GM19395 (cell line): ENCODE measurements around the gene CDH15.
"Not testable (repeated sequence)": the region's sequence is repeated elsewhere in the genome, so short reads cannot be mapped to it uniquely, and the experiment has no call there.

Experiments used
- ATAC-seq: cut with Tn5 transposase; IDR thresholded peaks from one replicate; pipeline ENCODE4 v1.9.1; 2021; ENCODE audit warnings: mild to moderate bottlenecking, moderate library complexity; ENCODE audit not compliant: unreplicated experiment

Gene CDH15

DNA sequence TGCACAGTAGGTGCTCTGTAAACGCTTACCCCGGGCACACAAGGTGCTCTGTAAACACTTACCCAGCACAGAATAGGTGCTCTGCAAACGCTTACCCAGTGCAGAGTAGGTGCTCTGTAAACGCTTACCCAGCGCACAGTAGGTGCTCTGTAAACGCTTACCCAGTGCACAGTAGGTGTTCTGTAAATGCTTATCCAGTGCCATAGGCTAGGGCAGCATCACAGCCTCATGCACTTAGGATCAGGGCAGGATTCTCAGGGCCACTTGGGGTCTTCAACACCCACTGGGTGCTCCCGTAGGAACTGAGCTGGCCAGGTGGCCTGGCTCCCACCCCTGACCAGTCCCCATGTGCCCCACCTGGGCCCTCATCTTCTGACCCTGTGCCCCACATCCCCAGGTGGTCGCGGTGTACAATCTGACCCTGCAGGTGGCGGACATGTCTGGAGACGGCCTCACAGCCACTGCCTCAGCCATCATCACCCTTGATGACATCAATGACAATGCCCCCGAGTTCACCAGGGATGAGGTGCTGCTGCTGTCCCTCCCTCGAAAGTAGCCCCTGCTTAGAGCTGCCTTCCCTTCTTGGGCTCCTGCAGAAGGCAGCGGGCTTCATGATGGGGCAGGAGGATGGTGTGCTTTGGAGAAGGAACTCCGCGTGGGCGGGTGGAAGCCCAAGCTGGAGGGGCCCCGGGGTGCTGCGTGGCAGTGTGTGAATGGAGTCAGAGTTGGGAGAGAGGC lies 15.7 kb downstream of the CDH15 start:
- ATAC-seq = no peak

DNA sequence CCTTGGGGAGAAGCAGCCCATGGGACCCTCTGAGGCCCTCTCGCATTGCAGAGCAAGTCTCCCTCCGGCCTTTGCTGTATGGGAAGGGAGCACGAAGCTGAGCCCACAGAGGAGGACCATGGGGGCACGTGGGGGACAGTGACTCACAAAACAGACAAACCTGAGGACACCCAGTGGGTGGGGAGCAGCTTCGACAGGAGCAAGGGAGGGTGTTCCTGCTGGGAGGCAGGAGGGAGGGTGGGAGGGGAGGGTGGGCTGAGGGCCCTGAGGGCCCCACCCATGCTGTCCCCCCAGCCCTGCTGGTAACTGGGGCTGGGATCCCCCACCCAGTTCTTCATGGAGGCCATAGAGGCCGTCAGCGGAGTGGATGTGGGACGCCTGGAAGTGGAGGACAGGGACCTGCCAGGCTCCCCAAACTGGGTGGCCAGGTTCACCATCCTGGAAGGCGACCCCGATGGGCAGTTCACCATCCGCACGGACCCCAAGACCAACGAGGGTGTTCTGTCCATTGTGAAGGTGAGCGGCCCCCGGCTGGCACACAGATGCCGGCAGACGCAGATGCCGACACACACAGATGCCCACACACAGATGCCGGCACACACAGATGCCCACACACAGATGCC lies 16.3 kb downstream of the CDH15 start:
- no peak for ATAC-seq

DNA sequence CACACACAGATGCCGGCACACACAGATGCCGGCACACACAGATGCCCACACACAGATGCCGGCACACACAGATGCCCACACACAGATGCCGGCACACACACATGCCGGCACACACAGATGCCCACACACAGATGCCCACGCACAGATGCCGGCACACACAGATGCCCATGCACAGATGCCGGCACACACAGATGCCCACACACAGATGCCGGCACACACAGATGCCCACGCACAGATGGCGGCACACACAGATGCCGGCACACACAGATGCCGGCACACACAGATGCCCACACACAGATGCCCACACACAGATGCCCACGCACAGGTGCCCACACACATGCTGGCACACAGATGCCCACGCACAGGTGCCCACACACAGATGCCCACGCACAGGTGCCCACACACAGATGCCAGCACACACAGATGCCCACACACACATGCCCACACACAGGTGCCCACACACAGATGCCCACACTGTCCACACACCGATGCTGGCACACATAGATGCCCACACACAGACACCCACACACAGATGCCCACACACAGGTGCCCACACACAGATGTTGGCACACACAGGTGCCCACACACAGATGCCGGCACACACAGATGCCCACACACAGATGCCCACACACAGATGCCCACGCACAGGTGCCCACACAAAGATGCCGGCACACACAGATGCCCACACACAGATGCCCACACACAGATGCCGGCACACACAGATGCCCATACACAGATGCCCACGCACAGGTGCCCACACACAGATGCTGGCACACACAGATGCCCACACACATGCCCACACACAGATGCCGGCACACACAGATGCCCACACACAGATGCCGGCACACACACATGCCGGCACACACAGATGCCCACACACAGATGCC lies 17.2 kb downstream of the CDH15 start:
- not testable (repeated sequence) for ATAC-seq

DNA sequence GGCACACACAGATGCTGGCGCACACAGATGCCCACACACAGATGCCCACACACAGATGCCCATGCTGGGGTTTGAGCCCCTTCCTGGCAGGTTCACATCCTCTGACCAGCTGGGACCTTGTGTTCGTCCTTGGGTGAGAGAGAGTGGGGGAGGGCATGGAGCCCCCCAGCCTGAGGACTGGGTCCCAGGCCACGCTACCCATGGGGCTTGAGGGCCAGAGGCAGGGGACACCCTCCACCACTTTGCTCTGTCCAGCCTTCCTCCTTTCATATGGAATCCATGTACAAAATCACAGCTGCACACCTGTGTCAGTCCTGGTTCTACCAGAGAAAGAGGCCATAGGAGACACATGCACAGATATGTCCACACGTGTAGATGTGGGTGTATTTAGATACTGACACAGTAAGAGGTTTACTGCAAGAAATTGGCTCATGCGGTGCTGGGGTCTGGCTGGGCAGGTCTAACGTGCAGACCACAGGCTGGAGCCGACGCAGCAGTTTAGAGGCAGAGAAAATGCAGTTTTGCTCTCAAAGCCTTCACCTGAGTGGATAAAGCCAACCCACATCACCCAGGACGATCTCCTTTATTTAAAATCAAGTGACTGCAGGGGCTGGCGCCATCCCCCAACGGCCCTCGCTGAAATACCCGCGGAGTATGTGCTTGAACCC lies 17.9 kb downstream of the CDH15 start:
- ATAC-seq = no peak

DNA sequence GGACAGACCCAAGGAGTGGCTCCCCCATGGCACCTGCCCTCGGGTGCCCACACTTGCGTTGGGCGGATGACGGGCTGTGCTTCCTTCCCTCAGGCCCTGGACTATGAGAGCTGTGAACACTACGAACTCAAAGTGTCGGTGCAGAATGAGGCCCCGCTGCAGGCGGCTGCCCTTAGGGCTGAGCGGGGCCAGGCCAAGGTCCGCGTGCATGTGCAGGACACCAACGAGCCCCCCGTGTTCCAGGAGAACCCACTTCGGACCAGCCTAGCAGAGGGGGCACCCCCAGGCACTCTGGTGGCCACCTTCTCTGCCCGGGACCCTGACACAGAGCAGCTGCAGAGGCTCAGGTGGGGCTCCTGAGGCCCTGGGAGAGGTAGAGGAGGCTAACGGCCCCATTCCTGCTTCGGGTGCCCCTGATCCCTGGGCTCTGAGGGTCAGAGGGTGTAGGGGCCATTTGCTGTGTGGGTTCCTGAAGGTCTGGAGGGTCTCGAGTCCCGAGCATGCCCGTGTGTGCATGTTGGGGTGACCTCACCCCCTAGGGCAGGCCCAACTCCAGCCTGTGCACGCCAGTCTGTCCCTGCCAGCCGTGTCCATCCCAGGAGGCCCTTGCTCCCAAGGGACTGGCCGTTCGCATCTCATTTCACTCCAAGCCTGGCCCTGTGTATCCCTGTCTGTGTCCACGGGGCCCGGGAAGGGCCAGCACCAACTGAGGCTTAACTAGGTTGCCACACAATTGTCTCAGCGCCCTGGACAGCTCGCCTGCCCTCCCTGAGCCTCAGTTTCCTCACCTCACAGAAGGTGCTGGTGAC lies 18.8 kb downstream of the CDH15 start:
- ATAC-seq = no peak

DNA sequence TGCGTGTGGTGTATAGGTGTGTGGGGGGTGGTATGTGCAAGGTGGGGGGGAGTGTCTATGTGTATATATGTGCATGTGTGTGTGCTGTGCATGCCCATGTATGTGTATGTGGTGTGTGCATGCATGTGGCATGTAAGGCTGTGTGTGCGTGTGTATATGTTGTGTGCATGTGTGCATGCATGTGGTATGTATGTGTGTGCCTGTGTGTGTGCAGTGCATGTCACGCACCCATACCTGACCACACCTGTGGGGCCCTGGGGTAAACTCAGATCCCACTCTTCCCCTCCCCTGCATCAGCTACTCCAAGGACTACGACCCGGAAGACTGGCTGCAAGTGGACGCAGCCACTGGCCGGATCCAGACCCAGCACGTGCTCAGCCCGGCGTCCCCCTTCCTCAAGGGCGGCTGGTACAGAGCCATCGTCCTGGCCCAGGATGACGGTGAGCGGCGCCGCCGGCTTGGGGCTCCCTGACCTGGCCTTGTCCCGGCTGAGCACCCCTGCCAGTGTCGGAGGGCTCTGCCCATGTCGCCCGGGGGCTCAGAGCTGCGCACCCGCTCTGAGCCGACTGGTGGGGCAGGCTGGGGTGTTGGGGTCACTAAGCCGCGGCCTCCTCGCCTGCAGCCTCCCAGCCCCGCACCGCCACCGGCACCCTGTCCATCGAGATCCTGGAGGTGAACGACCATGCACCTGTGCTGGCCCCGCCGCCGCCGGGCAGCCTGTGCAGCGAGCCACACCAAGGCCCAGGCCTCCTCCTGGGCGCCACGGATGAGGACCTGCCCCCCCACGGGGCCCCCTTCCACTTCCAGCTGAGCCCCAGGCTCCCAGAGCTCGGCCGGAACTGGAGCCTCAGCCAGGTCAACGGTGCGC lies 19.7 kb downstream of the CDH15 start:
- ATAC-seq = no peak

DNA sequence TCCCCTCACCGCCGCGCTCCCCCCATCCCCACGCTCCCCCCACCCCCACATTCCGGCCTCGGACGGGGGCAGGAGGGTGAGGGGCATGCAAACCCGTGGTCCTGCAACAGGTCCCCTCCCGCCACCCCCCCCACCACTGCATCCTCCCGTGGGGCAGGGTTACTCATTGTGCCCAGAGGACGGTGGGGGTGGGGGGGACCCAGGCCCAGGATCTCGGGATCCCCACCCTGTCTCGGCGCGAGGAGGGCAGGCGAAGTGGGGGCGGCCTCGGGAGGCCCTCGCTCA lies 20.3 kb downstream of the CDH15 start:
- ATAC-seq = no peak

DNA sequence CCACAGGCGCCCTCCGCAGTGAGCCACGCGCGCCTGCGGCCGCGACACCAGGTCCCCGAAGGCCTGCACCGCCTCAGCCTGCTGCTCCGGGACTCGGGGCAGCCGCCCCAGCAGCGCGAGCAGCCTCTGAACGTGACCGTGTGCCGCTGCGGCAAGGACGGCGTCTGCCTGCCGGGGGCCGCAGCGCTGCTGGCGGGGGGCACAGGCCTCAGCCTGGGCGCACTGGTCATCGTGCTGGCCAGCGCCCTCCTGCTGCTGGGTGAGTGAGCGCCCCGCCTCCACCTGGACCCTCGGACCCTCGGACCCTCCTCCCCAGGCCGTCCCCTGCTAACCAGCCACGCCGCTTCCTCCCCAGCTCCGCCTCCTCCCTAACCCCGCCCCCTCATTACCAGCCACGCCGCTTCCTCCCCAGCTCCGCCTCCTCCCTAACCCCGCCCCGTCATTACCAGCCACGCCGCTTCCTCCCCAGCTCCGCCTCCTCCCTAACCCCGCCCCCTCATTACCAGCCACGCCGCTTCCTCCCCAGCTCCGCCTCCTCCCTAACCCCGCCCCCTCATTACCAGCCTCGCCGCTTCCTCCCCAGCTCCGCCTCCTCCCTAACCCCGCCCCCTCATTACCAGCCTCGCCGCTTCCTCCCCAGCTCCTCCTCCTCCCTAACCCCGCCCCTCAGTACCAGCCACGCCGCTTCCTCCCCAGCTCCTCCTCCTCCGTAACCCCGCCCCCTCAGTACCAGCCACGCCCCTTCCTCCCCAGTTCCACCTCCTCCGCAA lies 20.8 kb downstream of the CDH15 start:
- ATAC-seq = not testable (repeated sequence)

DNA sequence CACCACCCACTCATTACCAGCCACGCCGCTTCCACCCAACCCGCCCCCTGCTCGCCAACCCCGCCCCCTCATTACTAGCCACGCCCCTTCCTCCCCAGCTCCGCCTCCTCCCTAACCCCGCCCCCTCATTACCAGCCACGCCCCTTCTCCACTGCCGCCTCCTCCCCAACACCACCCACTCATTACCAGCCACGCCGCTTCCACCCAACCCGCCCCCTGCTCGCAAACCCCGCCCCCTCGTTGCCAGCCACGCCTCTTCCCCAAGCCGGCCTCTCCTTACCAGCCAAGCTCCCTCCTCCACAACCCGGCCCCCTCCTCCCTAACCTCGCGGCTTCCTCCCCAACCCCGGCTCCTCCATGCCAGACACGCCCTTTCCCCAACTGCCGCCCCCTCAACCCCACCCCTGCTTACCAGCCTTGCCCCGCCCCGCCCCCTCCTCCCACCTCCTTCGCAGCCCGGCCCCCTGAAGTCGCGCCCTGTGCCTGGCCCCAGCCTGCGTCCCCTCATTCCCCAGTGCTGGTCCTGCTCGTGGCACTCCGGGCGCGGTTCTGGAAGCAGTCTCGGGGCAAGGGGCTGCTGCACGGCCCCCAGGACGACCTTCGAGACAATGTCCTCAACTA lies 21.5 kb downstream of the CDH15 start:
- no peak for ATAC-seq

DNA sequence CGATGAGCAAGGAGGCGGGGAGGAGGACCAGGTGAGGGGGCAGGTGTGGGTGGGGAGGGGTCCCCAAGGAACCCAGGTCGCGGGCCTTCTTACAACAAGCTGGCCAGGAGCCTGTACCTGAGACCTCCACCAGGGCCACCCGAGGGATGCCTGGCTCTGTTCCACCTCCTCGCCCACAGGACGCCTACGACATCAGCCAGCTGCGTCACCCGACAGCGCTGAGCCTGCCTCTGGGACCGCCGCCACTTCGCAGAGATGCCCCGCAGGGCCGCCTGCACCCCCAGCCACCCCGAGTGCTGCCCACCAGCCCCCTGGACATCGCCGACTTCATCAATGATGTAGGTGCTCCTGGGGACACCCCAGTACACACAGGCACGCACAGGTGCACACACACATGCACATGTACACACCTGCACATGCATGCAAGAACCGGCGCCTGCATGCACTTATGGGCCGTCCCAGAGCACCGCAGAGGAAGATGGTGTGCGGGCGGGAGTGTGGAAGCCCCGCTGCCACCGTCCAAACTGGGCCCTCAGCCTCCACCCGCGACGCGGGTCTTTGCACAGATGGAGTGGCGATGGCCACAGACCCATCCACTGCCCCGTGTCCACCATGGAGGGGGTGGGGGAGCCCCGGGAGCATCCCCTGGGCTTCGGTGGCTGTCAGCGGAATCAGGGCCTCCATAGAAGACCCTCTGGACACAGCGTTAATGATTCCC lies 22.2 kb downstream of the CDH15 start:
- ATAC-seq = no peak

DNA sequence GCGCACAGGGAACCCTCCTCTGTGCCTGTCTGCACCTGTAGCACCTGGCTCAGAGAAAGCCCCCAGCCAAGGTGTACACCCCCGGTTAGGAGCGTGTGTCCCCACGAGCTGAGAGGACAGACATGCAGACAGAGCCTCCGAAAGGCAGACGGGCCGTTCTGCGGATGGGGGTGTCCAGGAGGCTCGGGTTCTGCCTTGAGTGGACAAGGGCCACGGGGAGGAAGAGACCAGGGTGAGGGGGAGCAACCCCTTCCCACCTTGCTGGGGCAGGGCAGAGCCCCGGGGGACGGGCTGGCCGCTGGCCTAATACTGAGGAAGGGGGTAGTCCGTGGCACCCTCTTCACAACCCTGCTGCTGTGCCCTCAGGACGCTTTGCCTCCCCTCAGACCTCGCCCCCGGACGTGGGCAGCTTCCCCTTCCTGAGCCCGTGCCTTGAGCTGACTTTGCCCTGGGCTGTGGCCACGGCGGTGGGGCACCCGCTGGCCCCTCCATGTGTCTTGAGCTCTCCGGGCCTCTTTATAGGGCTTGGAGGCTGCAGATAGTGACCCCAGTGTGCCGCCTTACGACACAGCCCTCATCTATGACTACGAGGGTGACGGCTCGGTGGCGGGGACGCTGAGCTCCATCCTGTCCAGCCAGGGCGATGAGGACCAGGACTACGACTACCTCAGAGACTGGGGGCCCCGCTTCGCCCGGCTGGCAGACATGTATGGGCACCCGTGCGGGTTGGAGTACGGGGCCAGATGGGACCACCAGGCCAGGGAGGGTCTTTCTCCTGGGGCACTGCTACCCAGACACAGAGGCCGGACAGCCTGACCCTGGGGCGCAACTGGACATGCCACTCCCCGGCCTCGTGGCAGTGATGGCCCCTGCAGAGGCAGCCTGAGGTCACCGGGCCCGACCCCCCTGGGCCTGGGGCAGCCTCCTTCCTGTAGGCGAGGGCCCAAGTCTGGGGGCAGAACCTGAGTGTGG lies 23.1 kb downstream of the CDH15 start:
- ATAC-seq = no peak

DNA sequence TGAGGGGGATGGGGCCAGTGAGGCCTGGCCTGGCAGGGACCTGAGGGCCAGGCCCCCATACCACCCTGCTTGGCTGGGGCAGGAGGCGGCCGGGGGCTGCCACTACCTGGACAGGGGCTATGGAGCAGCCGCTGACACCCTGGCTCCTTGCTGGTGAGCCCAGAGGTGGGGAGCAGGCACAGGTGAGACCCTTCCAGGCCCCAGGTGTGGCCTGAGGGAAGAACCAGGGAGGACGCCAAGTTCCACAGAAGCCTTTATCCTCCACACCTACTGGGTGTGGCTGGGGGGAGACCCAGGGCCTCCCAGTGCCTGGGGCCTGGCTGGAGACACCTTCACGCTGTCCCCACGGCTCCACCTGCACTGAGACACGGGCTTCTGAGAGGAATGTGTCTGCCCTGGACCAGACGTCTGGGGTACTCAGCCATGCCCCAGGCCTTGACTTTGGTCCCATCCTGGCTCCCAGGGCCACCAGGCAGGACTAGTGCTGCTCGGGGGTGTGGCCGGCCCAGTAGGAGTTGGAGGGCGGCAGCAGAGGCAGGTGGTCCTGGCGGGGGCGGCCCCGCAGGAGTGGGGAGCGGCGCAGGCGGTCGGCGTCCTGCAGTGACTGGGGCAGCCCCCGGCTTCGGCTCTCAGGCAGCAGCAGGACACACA lies 24.1 kb downstream of the CDH15 start:
- no peak for ATAC-seq

DNA sequence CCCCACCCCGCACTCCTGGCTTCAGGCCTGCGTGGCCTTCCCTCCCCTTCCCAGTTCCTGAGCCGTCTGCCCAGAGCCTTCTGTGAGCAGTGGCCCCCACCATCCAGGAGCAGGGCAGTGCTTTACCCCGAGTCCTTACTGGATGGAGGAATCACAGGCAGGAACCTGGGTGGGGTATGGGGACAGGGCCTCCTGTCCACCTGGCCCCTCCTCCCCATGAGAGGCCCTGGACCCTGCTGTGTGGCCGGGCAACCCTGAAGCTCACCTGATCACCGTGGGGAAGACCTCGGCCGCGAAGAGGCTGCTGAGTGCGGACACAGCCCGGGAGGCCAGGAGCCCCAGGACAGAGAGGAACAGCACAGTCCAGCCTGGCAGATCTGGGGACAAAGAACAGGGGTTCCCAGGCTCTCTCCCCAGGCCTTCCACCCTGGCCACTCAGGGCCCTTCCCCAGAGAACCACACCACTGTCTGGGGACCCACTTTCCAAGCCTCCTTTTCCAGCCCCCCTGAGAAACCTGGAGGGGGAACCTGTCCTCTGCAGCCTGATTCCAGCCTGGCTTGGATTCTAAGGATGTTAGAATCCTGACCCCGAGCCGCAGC lies 25.6 kb downstream of the CDH15 start:
- ATAC-seq = no peak

DNA sequence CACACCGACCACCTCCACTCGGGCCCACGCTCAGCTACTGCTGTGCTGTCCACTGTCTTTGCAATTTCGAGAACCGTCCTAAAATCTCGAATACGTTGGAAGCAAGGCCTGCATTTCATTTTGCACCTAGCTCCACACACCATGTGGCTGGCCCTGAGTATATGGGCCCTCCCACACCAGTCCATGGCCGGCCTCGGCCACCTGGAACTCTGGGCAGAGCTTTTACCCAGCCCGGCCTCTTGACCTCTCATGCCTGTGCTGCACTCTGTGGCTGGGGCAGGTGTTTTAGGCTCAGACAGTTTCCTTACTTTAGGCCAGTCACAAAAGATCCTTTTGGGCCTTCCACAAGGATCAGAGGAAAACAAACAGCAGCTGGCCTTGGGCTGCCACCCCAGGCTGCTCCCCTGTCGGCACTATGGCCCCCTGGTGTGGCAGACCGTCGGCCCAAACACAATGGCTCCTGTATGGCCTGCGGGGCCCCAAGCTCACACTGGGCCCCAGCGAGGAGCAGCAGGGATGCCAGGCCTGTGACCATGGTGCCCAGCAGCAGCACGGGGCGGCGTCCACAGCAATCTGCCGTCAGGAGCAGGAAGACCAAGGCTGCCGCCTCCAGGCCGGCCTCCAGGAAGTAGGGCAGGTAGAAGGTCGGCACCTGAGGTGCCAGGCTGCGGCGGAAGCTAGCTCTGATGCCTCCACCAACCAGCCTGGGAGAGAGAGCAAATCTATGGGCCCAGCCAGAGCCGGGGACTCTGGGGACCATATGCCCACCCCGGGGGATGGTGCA lies 26.3 kb downstream of the CDH15 start:
- ATAC-seq = no peak
